Heart right ventricle (tissue), 16 donors: ENCODE data around the gene IGF2BP3. TPM values are rescaled to one million over a fixed set of nuclear protein-coding genes. Genes with fewer than 3 reads are reported as not detected.

Experiments used
- ATAC-seq, 8 donors: fragments of 200-7000 bp; cut with Tn5 transposase; one replicate each; pipeline ENCODE4 v1.9.1; 2020; ENCODE audit warnings: mild to moderate bottlenecking in 8 of 8, moderate library complexity in 8 of 8, moderate number of reproducible peaks in 1 of 8
- DNase-seq, 2 donors: peaks; one replicate each; pipeline ENCODE4 v3.0.0-alpha.2; 2020
- H3K27ac ChIP-seq, 10 donors: fragments of 200-600 bp; sonication (generic) in 2 of 10; one replicate each; pipeline versions ENCODE4 v1.5.0 to v1.8.0; 2020 to 2022; ENCODE audit warnings: mild to moderate bottlenecking in 3 of 10
- H3K27me3 ChIP-seq, 7 donors: fragments of 200-600 bp; one replicate each; pipeline ENCODE4 v1.8.0; 2021 to 2022; ENCODE audit warnings: mild to moderate bottlenecking in 2 of 7
- H3K36me3 ChIP-seq, 9 donors: fragments of 200-600 bp; sonication (generic) in 1 of 9; one replicate each; pipeline versions ENCODE4 v1.5.0 to v1.8.0; 2020 to 2022; ENCODE audit warnings: mild to moderate bottlenecking in 2 of 9
- H3K4me1 ChIP-seq, 9 donors: fragments of 200-600 bp; sonication (generic) in 1 of 9; one replicate each; pipeline versions ENCODE4 v1.5.0 to v1.8.0; 2020 to 2022; ENCODE audit warnings: mild to moderate bottlenecking in 4 of 9
- H3K4me3 ChIP-seq, 10 donors: fragments of 200-600 bp; sonication (generic) in 2 of 10; one replicate each; pipeline versions ENCODE4 v1.5.0 to v1.8.0; 2020 to 2022; ENCODE audit warnings: mild to moderate bottlenecking in 7 of 10, moderate library complexity in 2 of 10
- H3K9me3 ChIP-seq, 11 donors: fragments of 200-600 bp in 10 of 11; sonication (generic) in 2 of 11; one replicate each; pipeline versions ENCODE4 v1.5.0 to v1.8.0; 2013 to 2022; ENCODE audit warnings: mild to moderate bottlenecking in 2 of 11, control low read depth in 1 of 11, moderate library complexity in 1 of 11
- CTCF ChIP-seq, 9 donors: fragments of 200-600 bp; sonication (generic) in 2 of 9; IDR thresholded peaks; one replicate each; pipeline versions ENCODE4 v1.5.0 to v1.8.0; 2021 to 2022; ENCODE audit warnings: antibody characterized with exemption in 9 of 9, mild to moderate bottlenecking in 5 of 9, moderate library complexity in 1 of 9
- WGBS, 2 donors: extraction: QIAGEN DNeasy Blood & Tissue Kit; methylation state at CpG; one replicate each; pipeline ENCODE4 v1.1.7; 2013; ENCODE audit warnings: inconsistent platforms in 1 of 2; 5-methylcytosine and 5-hydroxymethylcytosine counted together
- intact Hi-C, 10 donors: fragments of 100-400 bp; cut with DNase I; formaldehyde crosslinking; loops; one replicate each; pipeline versions ENCODE4 v1.11.1 to v1.14.2; 2022
- polyA plus RNA-seq, 2 donors: library from polyadenylated mRNA; stranded (reverse); fragments of 200-250 nt; gene quantifications; one replicate each; pipeline ENCODE4 v1.2.3, GENCODE V29; 2013
- total RNA-seq, 10 donors: library from RNA; stranded (reverse); fragmentation: NEBNext Ultra II Directional in 3 of 10; extraction: Animal tissue kit (Norgen Biotek cat#: 25700) in 3 of 10; gene quantifications; one replicate each; pipeline versions ENCODE4 v1.2.1 to v1.2.4, GENCODE V29; 2021 to 2023
- donor health status: Arrhythmogenic right ventricular cardiomyopathy.
- donor health status: ischemic (EF 13 %, LVEDD 7.1; RV severe dilation, severe dysfunction).
- donor health status: healthy with polysubstance abuse.
- donor health status: DM: no; HTN: yes; CAD: no.
- donor health status: DM: no; HTN: no; CAD: no.
- donor health status: ischemic (EF 25% LVEDD 6.9; RV normal size, moderate dysfunction).
- donor health status: ischemic (EF 25% LVEDD 5.7; RV mildly dilated, moderate dysfunction).
- donor health status: healthy.
- donor health status: DM: yes; HTN: yes; CAD: no.
- donor health status: Ischemic cardiomyopathy.
- donor health status: ischemic (EF 35%, LVEDD 5.7; RV mildly dilated, moderate dysfunction).
- donor health status: nonischemic (EF 11% LVEDD 7.7; RV severe dilation, severe dysfunction).
- donor health status: DM: yes; HTN: yes; CAD: no.
- donor health status: PGD.
- donor health status: ischemic (EF 29% LVEDD 5.4; RV normal size, mild dysfunction).
- donor health status: nonischemic (EF 23%, LVEDD 6.1; RV moderate dilation, normal function).

The IGF2BP3 gene
- total and polyA plus RNA-seq, 12 donors: 0.16 to 0.60 (median 0.34) TPM; not detected in 8

- ATAC-seq: no peak
- 88 to 95% methylated on average over 2 of the region's 2 CpGs for WGBS, 2 donors
Observed at GRCh38 chr7:23350466-23350865, 119.8 kb downstream of the IGF2BP3 start.

GRCh38 chr7:23349484-23350157 lies 120.7 kb downstream of the IGF2BP3 start:
- no peak for ATAC-seq

More at GRCh38 chr7:23350466-23350865, 119.8 kb downstream of the IGF2BP3 start:
- intact Hi-C loops: no loop called here
- no peak for TF ChIP-seq CTCF (IDR thresholded peaks at IDR 0.05)
- H3K4me3 ChIP-seq: no peak overlapping the region
- no peaks in the 10 kb centered on the region for H3K36me3 ChIP-seq
- no peak overlapping the region for H3K27ac ChIP-seq
- H3K4me1 ChIP-seq: peaks cover 0 to 32% (median 0%) of the 10 kb centered on the region in 9 donors
- H3K27me3 ChIP-seq: peaks cover 0 to 14% (median 0%) of the 10 kb centered on the region in 7 donors
- DNase-seq: no peak
- H3K9me3 ChIP-seq: no peaks in the 10 kb centered on the region

GRCh38 chr7:23347682-23348180 lies 122.6 kb downstream of the IGF2BP3 start:
- intact Hi-C loops: loop anchor here in 1 of 10 donors (10.0 kb wide), 1 partner anchor 57 kb away; no protein-coding TSS in a partner anchor
- H3K4me3 ChIP-seq: peak overlapping the region in 1 of 10 donors; percentile 43
- no peak for TF ChIP-seq CTCF (IDR thresholded peaks at IDR 0.05)
- no peaks in the 10 kb centered on the region for H3K36me3 ChIP-seq
- no peaks in the 10 kb centered on the region for H3K27me3 ChIP-seq
- WGBS, 2 donors: 81 to 86% methylated on average over 8 of the region's 8 CpGs
- H3K9me3 ChIP-seq: no peaks in the 10 kb centered on the region
- peaks cover 0 to 33% (median 0%) of the 10 kb centered on the region in 9 donors for H3K4me1 ChIP-seq
- no peak for ATAC-seq
- DNase-seq: no peak
- peak overlapping the region in 1 of 10 donors; percentile 1 for H3K27ac ChIP-seq

More at GRCh38 chr7:23349484-23350157, 120.7 kb downstream of the IGF2BP3 start:
- Histone ChIP-seq H3K27ac (no peak overlapping the region), H3K9me3 (no peaks in the 10 kb centered on the region), H3K27me3 (peaks cover 0 to 9% (median 0%) of the 10 kb centered on the region in 7 donors), H3K4me3 (no peak overlapping the region), H3K4me1 (peaks cover 0 to 33% (median 0%) of the 10 kb centered on the region in 9 donors), H3K36me3 (no peaks in the 10 kb centered on the region)
- no peak for TF ChIP-seq CTCF (IDR thresholded peaks at IDR 0.05)
- intact Hi-C loops: loop anchor here in 1 of 10 donors (10.0 kb wide), 1 partner anchor 55 kb away; no protein-coding TSS in a partner anchor
- 43% methylated on average over 7 of the region's 7 CpGs for WGBS, 2 donors
- DNase-seq: no peak

- peak overlapping the region in 1 of 10 donors; percentile 43 for H3K4me3 ChIP-seq
- ATAC-seq (no peak), DNase-seq (no peak)
- no peaks in the 10 kb centered on the region for H3K9me3 ChIP-seq
- no peaks in the 10 kb centered on the region for H3K27me3 ChIP-seq
- no peaks in the 10 kb centered on the region for H3K36me3 ChIP-seq
- WGBS, 2 donors: 92 to 94% methylated on average over 9 of the region's 9 CpGs
- peak overlapping the region in 1 of 10 donors; percentile 1 for H3K27ac ChIP-seq
- H3K4me1 ChIP-seq: peaks cover 0 to 33% (median 0%) of the 10 kb centered on the region in 9 donors
- intact Hi-C loops: loop anchor here in 1 of 10 donors (10.0 kb wide), 1 partner anchor 58 kb away; no protein-coding TSS in a partner anchor
- TF ChIP-seq CTCF (IDR thresholded peaks at IDR 0.05): no peak
Observed at GRCh38 chr7:23347033-23347681, 123.1 kb downstream of the IGF2BP3 start.
